ENCODE results near the gene ITGB8.

GRCh38 chr7:20298486-20298901 is 32.2 kb upstream of the ITGB8 start:
- TF ChIP-seq YY1 (IDR thresholded peaks at IDR 0.05; ENCODE audit: insufficient read depth, insufficient read length): no peak
- TF ChIP-seq SUZ12 (IDR thresholded peaks at IDR 0.05; ENCODE audit: extremely low read depth, insufficient read depth, insufficient read length): no peak
